HL-60/S4 (cell line): Measurements from ENCODE around the gene SCN5A.
"Not testable (repeated sequence)": the region's sequence is repeated elsewhere in the genome, so short reads cannot be mapped to it uniquely, and the experiment has no call there.

Source experiments
- in situ Hi-C: fragments of 300-500 bp; cut with MboI; formaldehyde crosslinking; loops from 2 replicates; pipeline ENCODE4 v1.14.3; 2022; ENCODE audit warnings: low sequenced_read_pairs

SCN5A gene

DNA sequence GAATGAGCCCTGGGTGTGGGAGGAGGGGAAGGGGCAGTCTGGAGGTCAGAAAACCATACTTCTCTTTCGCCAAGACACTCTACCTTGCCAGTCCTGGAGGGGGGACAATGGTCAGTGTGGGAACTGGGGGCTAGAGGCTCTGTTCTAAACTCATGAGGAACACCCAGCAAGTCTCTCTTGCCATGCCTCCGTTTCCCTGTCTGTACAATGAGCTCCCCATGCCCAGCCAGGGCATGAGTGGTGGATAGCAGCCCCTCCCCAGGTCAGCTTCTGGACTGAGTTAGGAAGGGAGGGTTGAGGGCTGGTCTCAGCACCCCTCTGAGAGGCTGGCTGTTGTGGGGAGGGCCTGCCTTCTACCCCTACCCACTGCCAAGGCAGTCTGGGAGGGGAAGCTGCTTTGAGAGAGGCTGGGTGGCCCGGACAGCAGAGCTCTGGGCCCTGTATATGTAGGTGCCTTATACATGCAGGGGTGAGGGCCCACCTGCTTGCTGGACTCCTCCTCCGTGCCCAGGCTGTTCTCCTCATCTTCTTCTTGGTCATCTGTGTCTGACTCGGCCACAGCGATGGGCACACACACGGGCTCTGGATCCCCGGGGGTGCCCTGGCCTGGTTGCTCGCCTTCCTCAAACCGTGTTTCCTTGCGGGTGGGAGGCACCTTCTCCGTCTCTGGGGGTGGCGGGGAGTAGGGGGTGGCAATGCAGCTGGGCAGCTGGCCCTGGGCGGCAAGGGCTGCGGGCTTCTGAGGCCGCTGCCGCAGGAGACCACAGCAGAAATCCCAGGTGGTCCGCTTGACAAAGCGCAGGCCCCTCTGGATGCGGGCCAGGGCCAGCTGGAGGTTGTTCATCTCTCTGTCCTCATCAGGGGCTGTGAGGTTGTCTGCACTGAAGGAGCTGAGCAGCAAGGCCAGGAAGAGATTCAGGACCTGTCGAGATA, 68.8 kb downstream of the SCN5A start:
- in situ Hi-C loops, result no loop called here

DNA sequence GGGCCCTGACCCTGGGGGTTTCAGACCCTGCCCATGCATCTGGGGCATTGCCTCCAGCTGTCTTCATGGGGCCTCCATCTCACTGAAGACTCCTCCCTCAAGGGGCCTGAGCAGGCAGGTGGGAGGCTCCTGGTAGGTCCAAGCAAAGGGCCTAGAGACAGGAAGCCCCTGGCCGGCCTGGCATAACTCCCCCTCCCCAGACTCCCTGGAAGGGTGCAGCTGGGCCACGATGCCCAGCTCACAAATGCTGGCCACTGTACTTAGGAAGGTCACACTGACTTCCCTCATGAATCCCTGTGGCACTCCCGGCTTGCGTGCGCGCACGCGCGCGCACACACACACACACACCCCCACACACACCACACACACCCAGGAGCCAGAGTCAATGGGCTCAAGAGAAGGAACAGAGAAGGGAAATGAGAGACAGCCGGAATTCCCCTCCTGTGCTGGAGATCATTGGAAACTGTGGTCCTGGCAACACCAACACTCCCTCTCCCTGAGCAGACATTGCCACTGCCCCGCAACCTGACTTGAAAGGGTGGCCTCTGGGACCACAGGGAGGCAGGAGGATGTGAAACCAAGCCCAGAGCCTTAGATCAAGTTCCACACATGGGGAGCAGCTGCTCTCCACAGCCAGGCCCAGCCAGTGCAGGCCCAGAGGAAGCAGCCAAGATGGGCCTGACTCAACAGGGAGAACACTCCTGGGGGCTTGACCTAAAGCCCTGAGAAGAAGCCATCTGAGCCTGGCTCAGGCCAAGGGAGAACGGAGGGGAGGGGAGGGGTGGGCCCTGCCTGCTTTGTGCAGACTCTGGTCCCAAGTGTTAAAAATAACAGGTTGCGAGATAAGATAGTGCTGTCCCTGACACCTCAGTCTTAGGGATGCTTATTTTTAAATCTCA, 69.7 kb downstream of the SCN5A start:
- in situ Hi-C loops, result no loop called here

DNA sequence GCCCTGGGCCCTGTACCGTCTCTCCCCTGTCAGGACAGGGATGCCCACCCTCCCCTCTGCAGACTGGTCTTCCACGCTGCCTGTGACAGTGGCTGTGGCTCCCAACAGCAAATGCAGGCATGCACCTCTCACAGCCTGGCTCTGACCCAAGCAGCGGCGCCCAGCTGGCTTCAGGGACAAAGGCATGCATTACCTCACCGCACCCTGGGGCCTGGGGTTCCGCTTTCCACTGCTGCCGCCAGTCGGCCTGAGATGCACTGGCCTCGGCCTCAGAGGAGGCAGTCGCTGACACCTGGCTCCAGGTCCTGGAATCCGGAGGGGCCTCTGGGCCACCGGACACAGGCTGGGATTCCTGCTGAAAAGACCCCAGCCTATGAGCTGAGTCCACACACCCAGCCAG, 70.3 kb downstream of the SCN5A start:
- in situ Hi-C loops, result no loop called here

DNA sequence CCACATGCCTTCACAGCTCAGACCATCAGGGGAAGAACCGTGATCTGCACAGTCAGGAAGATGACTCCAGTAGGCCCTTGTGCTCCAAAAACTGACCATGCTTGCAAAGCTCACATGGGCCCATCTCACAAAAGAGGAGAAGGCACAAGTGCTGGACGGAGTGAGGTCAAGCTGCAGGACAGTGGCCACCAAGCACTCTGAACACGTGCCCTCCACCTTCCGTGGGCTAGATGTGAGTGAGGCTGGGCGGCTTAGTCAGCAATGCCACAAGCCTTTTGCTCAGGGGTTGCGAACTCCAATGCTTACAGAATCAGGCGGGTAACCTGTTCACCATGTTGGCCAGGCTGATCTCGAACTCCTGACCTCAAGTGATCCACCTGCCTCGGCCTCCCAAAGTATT, 70.9 kb downstream of the SCN5A start:
- in situ Hi-C loops, result no loop called here

DNA sequence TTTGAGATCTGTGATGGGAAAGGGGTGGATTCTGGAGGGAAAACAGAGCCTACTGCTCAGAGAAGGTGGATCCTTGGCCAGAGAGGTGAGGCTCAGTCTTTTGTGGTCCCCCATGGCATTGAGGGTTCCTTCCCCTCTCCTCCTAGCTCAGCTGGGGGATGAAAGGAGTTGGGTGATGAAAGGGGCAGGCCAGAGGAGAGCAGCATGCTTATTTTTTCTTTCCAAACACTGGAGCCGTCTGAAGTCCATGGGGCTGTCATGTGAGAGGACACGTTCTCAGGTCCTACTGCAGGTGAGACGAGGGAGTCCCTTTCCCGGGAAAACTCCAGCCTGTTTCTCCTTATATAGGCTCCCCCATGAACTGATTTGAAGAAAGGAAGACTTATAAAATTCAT, 71.4 kb downstream of the SCN5A start:
- in situ Hi-C loops, result no loop called here

DNA sequence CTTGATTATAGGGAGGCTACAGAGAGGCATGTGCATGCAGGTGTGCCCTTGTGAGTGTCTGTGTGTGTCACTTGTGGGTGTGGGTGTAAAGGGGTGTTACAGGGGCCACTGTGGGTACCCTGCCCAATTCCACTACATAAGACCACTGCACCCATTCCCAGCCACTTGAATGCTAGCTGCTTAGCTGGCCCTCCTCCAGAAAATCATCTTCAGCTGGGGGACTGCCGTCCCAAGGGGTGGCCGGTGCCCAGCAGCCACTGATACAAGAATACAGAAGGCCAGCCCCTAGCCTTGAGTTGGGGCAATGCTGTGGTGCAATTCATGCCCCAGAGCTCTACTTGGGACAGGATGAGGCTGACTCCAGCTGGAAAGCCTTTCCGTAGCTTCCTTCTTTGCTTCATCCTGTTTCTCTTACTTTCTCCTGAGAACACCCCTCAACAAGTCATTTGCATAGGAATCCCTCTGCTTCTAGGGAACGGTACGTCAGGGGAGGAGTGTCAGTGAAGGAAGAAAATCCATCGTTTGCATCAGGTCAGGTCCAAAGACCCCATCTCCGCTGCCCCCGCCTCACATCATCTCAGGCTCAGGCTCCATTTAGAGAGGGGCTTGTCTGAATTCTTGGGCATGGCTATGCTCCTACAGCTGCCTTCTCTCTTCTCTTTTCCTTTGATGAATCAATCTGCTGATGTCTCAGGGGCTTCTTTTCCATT, 72.0 kb downstream of the SCN5A start:
- in situ Hi-C loops, result no loop called here

DNA sequence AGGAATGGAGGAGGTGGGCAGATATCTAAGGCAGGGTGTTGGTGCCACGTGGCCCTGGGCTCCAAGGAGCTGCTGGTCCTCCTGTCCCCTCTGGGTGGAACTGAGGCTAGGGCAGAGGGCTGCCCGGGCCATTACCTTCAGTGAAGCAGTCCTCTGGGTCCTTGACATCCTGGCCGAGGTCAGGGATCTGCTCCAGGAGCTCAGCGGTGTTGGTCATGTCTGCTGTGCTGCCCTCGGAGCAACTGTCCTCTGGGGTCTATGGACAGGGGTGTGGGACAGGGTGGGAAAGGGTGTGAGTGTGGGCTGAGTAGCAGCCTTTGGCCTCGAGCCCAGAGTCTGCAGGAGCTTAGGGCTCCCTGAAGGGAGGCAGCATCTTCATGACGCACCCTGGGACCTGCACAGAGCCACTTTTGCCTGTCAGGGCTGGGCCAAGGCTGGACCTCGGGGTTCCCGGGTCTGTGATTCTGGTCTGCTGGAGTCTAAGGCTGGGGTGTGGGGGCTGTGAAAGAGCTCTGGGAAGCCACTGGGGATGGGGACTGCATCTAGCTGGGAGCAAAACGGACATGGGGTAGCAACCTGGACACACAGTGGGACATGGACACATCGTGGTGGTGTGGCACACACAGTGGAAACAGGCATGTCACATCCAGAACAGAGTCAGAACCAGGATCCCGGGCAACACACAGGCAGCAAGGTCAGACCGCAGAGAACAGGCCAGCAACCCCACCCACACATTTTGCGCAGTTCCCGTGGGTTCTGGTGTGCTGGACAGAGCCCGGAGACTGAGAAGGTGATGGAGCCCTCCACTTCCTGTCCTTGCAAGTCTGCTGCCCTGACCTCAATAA, 72.7 kb downstream of the SCN5A start:
- in situ Hi-C loops, result no loop called here

DNA sequence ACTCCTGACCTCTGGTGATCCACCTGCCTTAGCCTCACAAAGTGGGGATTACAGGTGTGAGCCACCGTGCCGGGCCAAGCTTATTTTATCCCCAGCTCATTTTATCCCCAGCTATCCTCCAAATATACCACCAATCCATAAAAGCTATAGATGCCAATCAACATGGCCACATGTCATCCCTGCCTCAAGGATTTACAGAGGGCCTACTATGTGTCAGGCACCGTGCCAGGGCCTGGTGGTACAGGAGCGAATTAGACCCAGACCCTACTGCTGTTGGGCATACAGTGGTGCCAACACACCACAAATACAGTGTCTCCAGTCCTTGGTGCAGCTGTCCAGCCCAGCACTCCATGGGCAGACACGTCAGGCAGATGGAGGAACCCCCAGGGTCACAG, 73.4 kb downstream of the SCN5A start:
- in situ Hi-C loops, result no loop called here

DNA sequence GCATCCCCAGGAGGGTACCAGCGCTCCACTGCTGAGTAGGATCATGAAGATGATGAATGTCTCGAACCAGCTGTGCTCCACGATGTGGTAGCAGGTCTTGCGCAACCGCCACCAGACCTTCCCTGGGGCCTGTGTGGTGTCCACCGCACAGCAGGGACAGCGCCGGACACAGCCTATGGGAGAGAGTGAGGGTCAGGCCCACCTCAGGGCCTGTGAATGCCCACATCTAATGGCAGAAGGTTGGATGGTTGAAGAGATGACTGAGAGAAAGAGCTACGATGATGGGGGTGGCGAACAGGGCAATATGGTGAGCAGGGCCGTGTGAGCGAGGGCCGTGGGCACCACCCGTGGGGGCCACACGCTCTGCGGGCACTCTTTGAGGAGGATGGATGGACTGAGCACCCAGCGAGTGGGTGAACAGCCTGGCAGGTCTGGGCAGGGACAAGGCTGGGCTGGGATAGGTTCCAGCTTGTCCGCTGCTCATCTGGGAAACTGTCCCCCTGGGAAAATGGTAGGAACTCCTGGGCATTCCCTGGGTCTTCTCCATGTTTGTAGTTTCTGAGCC, 74.1 kb downstream of the SCN5A start:
- in situ Hi-C loops, result no loop called here

DNA sequence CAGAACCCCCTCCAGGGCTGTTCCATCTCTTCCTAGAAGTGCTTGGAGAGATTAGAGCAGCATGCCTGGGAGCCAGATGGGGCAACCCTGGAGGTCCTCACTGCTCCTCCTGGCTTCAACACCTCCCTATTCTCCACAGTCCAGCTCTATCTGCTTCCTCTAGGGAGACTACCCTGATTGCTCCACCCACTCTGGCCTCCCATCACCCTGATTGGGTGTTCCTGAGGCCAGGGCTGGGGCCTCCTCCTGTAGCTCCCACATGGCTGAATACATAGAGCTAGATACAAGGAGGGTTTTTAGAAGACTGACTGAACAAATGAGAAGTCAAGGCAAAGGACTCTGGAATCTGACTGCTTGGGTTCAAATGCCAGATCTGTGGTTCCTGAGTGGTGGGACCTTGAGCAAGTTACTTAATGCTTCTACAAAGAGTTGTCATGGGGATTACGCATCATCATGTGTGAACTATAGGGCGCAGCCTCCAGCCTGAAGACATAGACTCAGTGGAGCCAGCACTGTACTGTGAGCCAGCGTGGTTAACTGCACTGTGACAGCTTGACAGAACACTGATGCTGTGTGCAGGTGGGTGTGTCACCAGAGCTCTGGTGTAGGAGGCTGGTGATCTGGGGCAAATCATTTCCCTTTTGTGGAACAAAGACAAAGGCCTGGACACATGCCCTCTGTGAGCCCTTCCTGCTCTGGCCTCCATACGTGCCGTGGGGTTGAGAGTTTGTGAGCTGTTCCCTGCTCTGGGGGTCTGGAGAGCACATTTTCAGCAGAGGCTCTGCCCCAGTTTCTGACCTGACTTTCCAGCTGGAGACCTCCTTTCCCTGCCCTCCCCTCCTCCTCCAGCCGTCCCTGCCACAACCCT, 74.8 kb downstream of the SCN5A start:
- in situ Hi-C loops, result no loop called here

DNA sequence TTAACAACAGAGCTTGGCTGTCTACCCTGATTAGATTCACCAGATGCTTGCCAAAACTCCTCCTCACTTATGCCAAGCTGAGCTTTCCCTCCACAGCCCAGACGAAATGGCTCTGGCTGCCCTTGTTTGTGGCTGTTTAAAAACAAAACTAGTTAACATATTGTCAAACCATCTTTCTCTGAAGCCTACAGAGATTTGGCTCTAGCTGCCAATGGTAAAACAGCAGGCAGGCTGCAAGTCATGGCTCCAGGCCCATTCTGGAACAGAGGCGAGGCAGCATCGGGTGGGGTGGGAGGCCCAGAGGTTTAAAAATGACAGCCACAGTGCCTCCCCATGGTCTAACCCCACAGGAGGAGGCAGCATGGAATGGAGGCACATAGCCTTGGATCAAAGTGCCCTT, 75.9 kb downstream of the SCN5A start:
- in situ Hi-C loops, result no loop called here

DNA sequence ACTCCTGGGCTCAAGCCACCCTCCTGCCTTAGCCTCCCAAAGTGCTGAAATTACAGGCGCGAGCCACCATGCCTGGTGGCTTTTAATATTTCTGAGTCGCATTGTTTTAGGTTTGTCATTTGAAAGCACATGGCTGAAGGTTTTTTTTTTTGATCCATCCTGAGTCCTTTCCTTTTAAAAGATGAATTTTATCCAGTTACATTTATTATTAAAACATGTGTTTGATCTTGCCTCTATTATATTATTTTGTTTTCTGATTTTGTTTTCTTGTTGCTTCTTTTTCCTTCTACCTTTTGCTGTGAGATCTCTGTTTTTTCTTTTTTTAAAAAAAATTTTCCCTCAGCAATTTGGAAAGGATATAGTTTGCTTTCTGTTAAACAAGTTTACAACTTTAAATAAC, 76.4 kb downstream of the SCN5A start:
- in situ Hi-C loops, result no loop called here

DNA sequence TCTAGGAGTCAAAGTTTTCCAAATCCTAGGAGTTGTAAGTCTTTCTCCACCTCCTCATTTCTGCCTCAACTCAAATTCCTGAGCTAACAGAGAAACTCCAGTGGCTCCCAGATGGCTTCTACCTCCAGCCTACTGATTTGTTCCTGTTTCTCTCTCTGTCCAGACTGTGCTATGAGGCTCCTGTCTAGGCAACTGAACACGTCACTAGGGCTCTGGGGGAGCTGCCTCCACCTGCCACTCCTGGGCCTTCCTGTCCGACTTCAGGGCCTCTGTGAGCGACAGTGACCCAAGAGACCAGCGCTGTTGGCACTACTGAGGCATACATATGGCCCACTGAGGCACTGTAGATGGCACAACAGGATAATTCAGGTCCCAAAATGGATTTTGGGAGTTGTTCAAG, 82.0 kb downstream of the SCN5A start:
- in situ Hi-C loops, result no loop called here

DNA sequence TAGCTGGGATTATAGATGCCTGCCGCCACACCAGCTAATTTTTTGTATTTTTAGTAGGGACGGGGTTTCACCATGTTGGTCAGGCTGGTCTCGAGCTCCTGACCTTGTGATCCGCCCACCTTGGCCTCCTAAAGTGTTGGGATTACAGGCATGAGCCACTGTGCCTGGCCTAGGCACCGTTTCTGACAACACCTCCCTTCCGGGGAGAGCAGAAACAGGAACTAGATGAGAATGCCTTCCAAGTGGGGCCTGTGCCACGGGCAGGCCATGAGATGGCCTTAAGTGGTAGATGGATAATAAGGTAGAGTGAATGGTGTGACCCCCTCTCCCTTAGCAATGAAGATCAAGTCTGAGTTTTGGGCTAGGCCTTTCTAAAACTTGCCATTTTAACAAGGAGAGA, 82.7 kb downstream of the SCN5A start:
- in situ Hi-C loops, result not testable (repeated sequence)

DNA sequence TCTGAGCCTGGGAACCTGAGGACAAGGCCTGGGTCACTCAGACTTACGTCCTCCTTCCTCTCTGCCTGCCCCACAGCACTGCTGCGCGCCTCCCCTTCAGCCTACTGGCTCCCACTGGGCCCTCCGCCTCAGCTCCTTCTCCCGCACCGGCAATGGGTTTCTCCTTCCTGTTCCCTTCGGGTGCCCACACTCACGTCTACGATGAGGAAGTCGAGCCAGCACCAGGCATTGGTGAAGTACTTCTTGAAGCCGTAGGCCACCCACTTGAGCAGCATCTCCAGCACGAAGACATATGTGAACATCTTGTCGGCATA, 83.3 kb downstream of the SCN5A start:
- in situ Hi-C loops, result no loop called here

DNA sequence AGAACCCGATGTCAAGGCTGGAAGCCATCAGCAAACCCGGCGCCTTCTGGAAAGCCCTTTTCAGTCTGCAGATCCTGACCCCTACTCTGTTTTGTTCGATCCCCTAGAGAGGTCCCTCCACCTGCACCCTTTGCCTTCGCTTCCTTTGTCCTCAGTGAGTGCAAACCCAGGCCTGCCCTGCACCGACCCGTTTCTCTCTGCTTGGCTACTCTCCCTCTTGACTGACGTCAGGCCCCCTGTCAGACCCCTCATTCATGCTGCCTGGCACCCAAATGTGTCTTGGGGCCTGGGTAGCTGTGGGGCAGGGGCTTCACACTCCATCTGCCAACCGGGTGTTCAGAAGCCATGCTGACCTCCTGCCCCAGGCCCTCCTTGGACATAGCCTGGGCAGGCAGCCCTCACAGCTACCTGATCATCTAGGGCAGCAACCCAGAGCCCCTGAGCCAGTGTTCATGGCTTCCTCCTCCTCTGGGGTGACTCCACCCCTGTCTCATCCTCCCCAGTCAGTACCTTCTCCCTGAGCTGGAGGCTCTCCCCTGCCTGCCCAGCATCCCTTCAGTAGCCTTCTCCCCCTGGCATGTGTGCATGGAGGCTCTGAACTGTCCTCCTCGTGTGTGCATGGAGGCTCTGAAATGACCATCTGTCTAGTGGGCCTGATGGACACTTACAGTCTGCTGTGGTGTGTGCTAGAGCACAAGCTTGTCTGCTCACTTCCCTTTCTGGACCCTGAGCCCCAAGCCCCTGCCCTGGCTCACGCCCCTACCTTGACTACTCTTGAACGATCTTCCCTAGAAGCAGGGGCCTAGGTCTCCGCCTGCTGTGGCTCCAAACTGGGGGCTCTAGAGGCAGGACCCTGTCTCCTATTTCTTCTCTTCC, 83.9 kb downstream of the SCN5A start:
- in situ Hi-C loops, result no loop called here

DNA sequence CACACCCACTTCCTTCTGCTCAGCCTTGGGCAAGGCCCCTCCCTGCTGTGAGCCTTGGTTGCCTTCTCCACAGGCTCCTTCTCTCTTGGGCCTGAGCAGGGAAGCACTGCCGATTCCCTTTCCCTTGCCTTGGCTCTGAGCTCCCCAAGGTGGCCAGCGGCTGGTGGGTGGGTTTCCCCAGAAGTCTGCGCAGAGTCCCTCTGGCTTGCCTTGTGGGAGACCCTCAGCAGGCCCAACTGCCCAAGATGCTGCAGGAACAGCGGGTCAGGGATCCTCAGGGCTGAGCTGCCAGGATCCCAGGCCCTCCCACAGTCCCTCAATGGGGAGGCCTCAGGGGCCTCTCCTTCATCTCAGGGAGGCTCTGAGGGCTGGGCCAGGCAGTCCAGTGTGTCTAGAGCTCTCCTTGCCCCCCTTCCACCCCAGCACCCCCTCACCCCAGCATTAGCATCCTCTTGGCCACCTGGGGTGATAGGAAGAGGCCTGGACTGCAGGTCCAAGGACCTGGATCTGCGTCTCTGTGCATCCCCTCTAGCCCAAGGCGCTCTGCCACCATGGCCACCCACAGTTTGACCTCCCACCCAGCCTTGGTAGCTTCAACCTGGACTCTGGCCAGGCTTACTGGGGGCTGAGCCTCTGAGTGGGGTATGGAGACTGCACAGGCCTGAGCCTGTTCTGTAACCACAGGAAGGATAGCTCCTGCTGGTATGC, 84.7 kb downstream of the SCN5A start:
- in situ Hi-C loops, result no loop called here

DNA sequence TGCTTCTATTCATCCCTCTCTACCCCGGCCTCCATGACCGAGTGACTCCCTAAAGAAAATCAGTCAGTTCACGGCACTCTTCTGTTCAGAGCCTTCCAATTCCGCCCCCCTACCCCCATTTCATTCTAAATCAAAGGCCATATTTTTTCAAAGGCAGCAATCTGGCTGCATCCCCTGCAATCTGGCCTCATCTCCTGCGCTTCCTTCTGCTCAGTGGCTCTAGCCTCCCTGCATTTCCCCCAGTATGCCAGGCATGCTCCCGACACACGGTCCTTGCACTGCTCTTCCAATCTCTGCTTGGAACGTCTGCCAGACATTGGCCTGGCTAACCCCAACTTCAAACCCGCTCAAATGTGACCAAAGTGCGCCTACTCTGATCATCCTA, 85.6 kb downstream of the SCN5A start:
- in situ Hi-C loops, result no loop called here
